Measurements from ENCODE around the gene LRMDA. TPM values are rescaled to one million over a fixed set of nuclear protein-coding genes. Genes with fewer than 3 reads are reported as not detected.

Gene LRMDA
- total and polyA plus RNA-seq, 2 of the 8 experiments (the other 6 are each of a cell fraction or from before 2014, with no cell fraction given): 0.86 to 2.8 TPM

DNA sequence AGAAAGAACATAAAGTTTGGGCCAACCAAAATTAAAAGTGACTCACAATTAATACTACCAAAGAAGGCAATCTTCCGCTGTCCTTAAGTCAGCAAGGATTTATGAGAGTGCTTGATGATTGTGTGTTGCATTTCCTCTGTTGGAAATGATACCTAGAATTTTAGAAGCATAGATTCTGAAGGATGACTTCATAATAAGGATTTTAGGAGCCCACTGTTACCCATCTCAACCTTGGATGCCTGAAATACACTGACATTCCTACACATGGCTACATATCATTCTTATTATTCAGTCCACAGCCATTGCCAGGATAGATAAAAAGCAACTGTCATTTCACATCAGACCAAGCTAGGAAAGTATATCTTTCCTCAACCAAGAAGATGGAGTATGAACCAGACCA lies 823.8 kb downstream of the LRMDA start:
- Histone ChIP-seq H3K4ac (replicated peaks; ENCODE audit: insufficient read length, low read depth, low read length) (no peak overlapping the region), H3K9me3 (ENCODE audit: insufficient read depth in 2 of 2, low read depth in 1 of 2, low read length in 1 of 2) (no peaks in the 10 kb centered on the region), H2BK20ac (ENCODE audit: low read length) (no peak overlapping the region), H2BK15ac (ENCODE audit: low read length) (no peak overlapping the region), H3K23me2 (ENCODE audit: low read depth, low read length) (no peaks in the 10 kb centered on the region), H3K79me1 (ENCODE audit: low read depth, low read length) (no peaks in the 10 kb centered on the region), H3K79me2 (ENCODE audit: control insufficient read depth in 1 of 2, insufficient read depth in 2 of 2, low read length in 2 of 2) (no peaks in the 10 kb centered on the region), H3K18ac (ENCODE audit: extremely low read depth, low read length) (no peak overlapping the region), H3K4me1 (replicated peaks in 1 of 4; ENCODE audit: control insufficient read depth in 3 of 4, insufficient read depth in 4 of 4, low read length in 3 of 4) (no peaks in the 10 kb centered on the region), H3K27me3 (replicated peaks in 1 of 4; ENCODE audit: control insufficient read depth in 3 of 4, extremely low read depth in 1 of 4, insufficient read depth in 3 of 4, low read length in 3 of 4) (no peaks in the 10 kb centered on the region), H3K9ac (replicated peaks in 1 of 4; ENCODE audit: extremely low read depth in 1 of 4, low read depth in 3 of 4, low read length in 3 of 4) (no peak overlapping the region), H3K27ac (ENCODE audit: low read depth, low read length) (no peak overlapping the region), H4K91ac (replicated peaks; ENCODE audit: insufficient read length, low read length) (no peak overlapping the region), H3K14ac (ENCODE audit: insufficient read length) (no peak overlapping the region), H4K20me1 (replicated peaks in 1 of 2; ENCODE audit: control insufficient read depth in 1 of 2, insufficient read depth in 2 of 2, low read length in 2 of 2) (no peaks in the 10 kb centered on the region), H2BK12ac (ENCODE audit: low read depth, low read length) (no peak overlapping the region), H2AFZ (ENCODE audit: low read length) (no peak overlapping the region), H3K4me3 (ENCODE audit: extremely low read depth in 1 of 4, insufficient read depth in 2 of 4, low read depth in 3 of 4, low read length in 4 of 4) (no peak overlapping the region), H2AK5ac (ENCODE audit: low read depth, low read length) (no peak overlapping the region), H3K56ac (replicated peaks; ENCODE audit: insufficient read length, low read depth, low read length) (no peak overlapping the region), H3K36me3 (ENCODE audit: control insufficient read depth in 2 of 4, insufficient read depth in 4 of 4, low read length in 3 of 4) (no peaks in the 10 kb centered on the region), H3K23ac (ENCODE audit: insufficient read length) (no peak overlapping the region), H2BK5ac (ENCODE audit: low read depth, low read length) (no peak overlapping the region), H3K4me2 (ENCODE audit: insufficient read depth in 1 of 2, low read depth in 2 of 2, low read length in 2 of 2) (no peak overlapping the region), H2BK120ac (replicated peaks; ENCODE audit: low read depth, low read length) (no peak overlapping the region), H4K5ac (ENCODE audit: insufficient read length, low read depth, low read length) (no peak overlapping the region), H4K8ac (ENCODE audit: extremely low read depth, insufficient read depth, low read length) (no peak overlapping the region)
- POLR2A ChIA-PET (ENCODE audit: partially characterized antibody): no interaction called here
- 94% methylated on average over 1 of the region's 1 CpG; no CpG with 5 or more reads in 1 of the 2 experiments for WGBS, 2 experiments (ENCODE audit: extremely low coverage in 1 of 2, insufficient coverage in 1 of 2, insufficient read length in 1 of 2, insufficient replicate concordance in 2 of 2, low coverage in 1 of 2, low lambda C conversion rate in 2 of 2, missing lambda C conversion rate in 1 of 2)
- CTCF ChIA-PET (ENCODE audit: partially characterized antibody): no interaction called here
- no peak for FAIRE-seq
- TF ChIP-seq ZNF274 (IDR thresholded peaks at IDR 0.05; ENCODE audit: borderline replicate concordance, extremely low read depth, low read length) (no peak), TAF1 (IDR thresholded peaks at IDR 0.05; ENCODE audit: low read depth, low read length) (no peak)
- DNase-seq (ENCODE audit: low read depth in 1 of 2, low spot score in 2 of 2): no peak
